K562 (cell line): ENCODE data around the gene HIPK2. TPM values are rescaled to one million over a fixed set of nuclear protein-coding genes. Genes with fewer than 3 reads are reported as not detected.
A peak's percentile ranks its signal among the peaks of the same experiment; 100 is the strongest.

Source experiments
- ADNP ChIP-seq: fragments of 200-800 bp; sonication (Bioruptor generic); IDR thresholded peaks from 2 replicates; pipeline ENCODE4 v1.6.1; 2016; ENCODE audit warnings: missing genetic modification characterization, missing compliant biosample characterization
- BRF1 ChIP-seq: IDR thresholded peaks from 3 replicates; pipeline ENCODE4 v1.6.1; 2011; ENCODE audit warnings: borderline replicate concordance, mild to moderate bottlenecking; ENCODE audit not compliant: insufficient read length; ENCODE audit errors: extremely low read depth
- ESRRA ChIP-seq: fragments of 450-650 bp; IDR thresholded peaks from 2 replicates; pipeline ENCODE4 v1.6.1; 2014; ENCODE audit warnings: low read depth, mild to moderate bottlenecking, moderate library complexity, borderline replicate concordance
- FOSL1 ChIP-seq: fragments of 200-800 bp; sonication (Bioruptor generic); conservative IDR thresholded peaks from 2 replicates; pipeline ENCODE4 v1.6.1; 2016; ENCODE audit warnings: missing genetic modification characterization, missing compliant biosample characterization
- JUNB ChIP-seq: fragments of 450-650 bp; formaldehyde crosslinking; conservative IDR thresholded peaks from 2 replicates; pipeline ENCODE4 v1.4.0; 2020; ENCODE audit warnings: mild to moderate bottlenecking
- NCOA2 ChIP-seq, 2 experiments: fragments of 450-650 bp; IDR thresholded peaks; 2 replicates each; pipeline ENCODE4 v1.6.1; 2018; ENCODE audit warnings: mild to moderate bottlenecking in 2 of 2, moderate library complexity in 1 of 2; ENCODE audit not compliant: partially characterized antibody in 2 of 2
- NRF1 ChIP-seq, 2 experiments: fragments of 450-650 bp; IDR thresholded peaks in 1 of 2; conservative IDR thresholded peaks in 1 of 2; 2 replicates each; pipeline ENCODE4 v1.6.1; 2014; ENCODE audit warnings: mild to moderate bottlenecking in 2 of 2
- PTBP1 ChIP-seq: fragments of 200-400 bp; formaldehyde crosslinking; IDR thresholded peaks from 2 replicates; pipeline ENCODE4 v1.6.1; 2017; ENCODE audit warnings: low read depth, low read length
- RBM25 ChIP-seq: fragments of 200-400 bp; formaldehyde crosslinking; IDR thresholded peaks from 2 replicates; pipeline ENCODE4 v1.6.1; 2018; ENCODE audit warnings: low read length, low read depth, moderate library complexity; ENCODE audit not compliant: severe bottlenecking
- SRSF7 ChIP-seq: fragments of 200-400 bp; formaldehyde crosslinking; optimal IDR thresholded peaks from 2 replicates; pipeline ENCODE3; 2017; ENCODE audit warnings: mild to moderate bottlenecking, low read depth, low read length
- ZBTB17 ChIP-seq: fragments of 450-650 bp; formaldehyde crosslinking; IDR thresholded peaks from 2 replicates; pipeline ENCODE4 v1.4.0; 2020; ENCODE audit warnings: mild to moderate bottlenecking
- ZNF311 ChIP-seq: fragments of 250-450 bp; sonication (Bioruptor Pico); IDR thresholded peaks from 2 replicates; pipeline ENCODE4 v1.4.0; 2020; ENCODE audit warnings: mild to moderate bottlenecking, moderate library complexity
- polyA plus RNA-seq, 8 experiments: library from polyadenylated mRNA; depleted of rRNA in 4 of 8; stranded (reverse) in 5 of 8; unstranded in 3 of 8; fragments of >200 nt; fragmentation: Nextera tagmentation in 2 of 8; fragmentation: Illumina TruSeq in 1 of 8; extraction: Ambion mirVana in 2 of 8; extraction: Trizol in 1 of 8; gene quantifications; 2 replicates each; pipeline versions ENCODE4 v1.2.1 to v1.2.3, GENCODE V29; 2011 to 2014; ENCODE audit warnings: inconsistent platforms in 1 of 8, missing spikeins in 1 of 8
- total RNA-seq, 7 experiments: library from RNA; depleted of rRNA in 6 of 7; stranded (reverse); fragments of >200 nt in 6 of 7; fragmentation: Illumina TruSeq in 2 of 7; extraction: Trizol in 2 of 7; gene quantifications; 2 replicates each; pipeline versions ENCODE4 v1.2.1 to v1.2.3, GENCODE V29; 2011 to 2021; ENCODE audit warnings: low replicate concordance in 1 of 7
- TF ChIP-seq, protein P1 (sequence below): fragments of 450-650 bp; IDR thresholded peaks from 2 replicates; pipeline ENCODE4 v1.6.1; 2014; ENCODE audit warnings: low read depth, mild to moderate bottlenecking, moderate library complexity, borderline replicate concordance
- TF ChIP-seq, protein P2 (sequence below): fragments of 200-800 bp; sonication (Bioruptor generic); IDR thresholded peaks from 2 replicates; pipeline ENCODE4 v1.6.1; 2017; ENCODE audit warnings: missing genetic modification characterization, missing compliant biosample characterization
- TF ChIP-seq, protein P3 (sequence below): fragments of 250-450 bp; sonication (Bioruptor Pico); IDR thresholded peaks from 2 replicates; pipeline ENCODE4 v1.8.0; 2022; ENCODE audit warnings: moderate library complexity, mild to moderate bottlenecking, inconsistent platforms
- TF ChIP-seq, protein P4 (sequence below): fragments of 250-450 bp; sonication (Bioruptor Pico); IDR thresholded peaks from 2 replicates; pipeline ENCODE4 v1.5.0; 2021; ENCODE audit warnings: mild to moderate bottlenecking, moderate library complexity

HIPK2 gene
- total and polyA plus RNA-seq, 9 of the 15 experiments (the other 6 are each of a cell fraction or from before 2014, with no cell fraction given) = 0.69 to 19.8 (median 5.1) TPM

DNA sequence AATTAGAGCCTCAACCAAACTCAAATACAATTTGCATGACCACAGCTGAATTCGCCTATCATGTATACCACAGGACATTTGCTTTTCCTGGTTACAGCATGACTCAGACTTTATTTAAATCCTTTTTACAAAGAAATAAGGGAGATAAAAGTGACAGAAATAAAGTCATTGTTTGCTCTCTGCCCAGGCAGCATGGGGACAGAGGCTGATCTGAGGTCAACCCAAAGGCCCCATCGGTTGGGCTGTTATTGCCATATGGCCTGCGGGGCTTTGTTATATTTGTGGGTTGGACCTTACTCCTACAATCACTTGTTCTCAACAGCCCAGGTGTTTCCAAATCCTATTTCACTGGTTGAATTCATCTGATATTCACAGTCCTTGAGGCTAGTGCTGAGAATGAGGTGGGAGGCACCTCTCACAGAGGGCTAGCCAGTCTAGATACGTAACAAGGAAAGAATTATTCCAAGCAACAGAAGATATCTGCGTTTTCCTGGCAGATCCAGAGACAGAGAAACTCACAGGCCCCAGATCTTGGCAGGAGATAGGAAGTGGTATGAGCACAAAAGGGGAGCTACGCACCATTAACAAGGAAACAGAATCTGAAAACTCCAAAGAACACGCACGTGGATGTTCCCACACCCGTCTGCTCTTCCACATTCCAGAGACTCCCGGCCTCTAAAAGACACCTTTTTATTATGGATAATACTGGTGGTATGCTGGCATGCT lies 117.3 kb downstream of the HIPK2 start (continued):
- TF ChIP-seq, protein P1, sequence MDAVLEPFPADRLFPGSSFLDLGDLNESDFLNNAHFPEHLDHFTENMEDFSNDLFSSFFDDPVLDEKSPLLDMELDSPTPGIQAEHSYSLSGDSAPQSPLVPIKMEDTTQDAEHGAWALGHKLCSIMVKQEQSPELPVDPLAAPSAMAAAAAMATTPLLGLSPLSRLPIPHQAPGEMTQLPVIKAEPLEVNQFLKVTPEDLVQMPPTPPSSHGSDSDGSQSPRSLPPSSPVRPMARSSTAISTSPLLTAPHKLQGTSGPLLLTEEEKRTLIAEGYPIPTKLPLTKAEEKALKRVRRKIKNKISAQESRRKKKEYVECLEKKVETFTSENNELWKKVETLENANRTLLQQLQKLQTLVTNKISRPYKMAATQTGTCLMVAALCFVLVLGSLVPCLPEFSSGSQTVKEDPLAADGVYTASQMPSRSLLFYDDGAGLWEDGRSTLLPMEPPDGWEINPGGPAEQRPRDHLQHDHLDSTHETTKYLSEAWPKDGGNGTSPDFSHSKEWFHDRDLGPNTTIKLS = no peak
- TF ChIP-seq NRF1 (conservative IDR thresholded peaks at IDR 0.05 in 1 of 2, IDR thresholded peaks at IDR 0.05 in 1 of 2) (no peak), NCOA2 (IDR thresholded peaks at IDR 0.05; ENCODE audit: partially characterized antibody in 2 of 2) (no peak), ESRRA (no peak), ADNP (tag) (0 out of 2 replicates have a peak, but pooled peaks have one; percentile 45), RBM25 (peak; percentile 85), ZBTB17 (CRISPR knock-in tag) (peak; percentile 48; the same call in 1 of the 2 replicates), JUNB (CRISPR knock-in tag) (no peak), SRSF7 (no peak), FOSL1 (tag) (peak; percentile 75), BRF1 (no peak), PTBP1 (no peak), ZNF311 (no peak)
- TF ChIP-seq, protein P2, sequence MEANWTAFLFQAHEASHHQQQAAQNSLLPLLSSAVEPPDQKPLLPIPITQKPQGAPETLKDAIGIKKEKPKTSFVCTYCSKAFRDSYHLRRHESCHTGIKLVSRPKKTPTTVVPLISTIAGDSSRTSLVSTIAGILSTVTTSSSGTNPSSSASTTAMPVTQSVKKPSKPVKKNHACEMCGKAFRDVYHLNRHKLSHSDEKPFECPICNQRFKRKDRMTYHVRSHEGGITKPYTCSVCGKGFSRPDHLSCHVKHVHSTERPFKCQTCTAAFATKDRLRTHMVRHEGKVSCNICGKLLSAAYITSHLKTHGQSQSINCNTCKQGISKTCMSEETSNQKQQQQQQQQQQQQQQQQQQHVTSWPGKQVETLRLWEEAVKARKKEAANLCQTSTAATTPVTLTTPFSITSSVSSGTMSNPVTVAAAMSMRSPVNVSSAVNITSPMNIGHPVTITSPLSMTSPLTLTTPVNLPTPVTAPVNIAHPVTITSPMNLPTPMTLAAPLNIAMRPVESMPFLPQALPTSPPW = no peak
- TF ChIP-seq, protein P3, sequence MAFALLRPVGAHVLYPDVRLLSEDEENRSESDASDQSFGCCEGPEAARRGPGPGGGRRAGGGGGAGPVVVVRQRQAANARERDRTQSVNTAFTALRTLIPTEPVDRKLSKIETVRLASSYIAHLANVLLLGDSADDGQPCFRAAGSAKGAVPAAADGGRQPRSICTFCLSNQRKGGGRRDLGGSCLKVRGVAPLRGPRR (CRISPR knock-in tag) = no peak
- TF ChIP-seq, protein P4, sequence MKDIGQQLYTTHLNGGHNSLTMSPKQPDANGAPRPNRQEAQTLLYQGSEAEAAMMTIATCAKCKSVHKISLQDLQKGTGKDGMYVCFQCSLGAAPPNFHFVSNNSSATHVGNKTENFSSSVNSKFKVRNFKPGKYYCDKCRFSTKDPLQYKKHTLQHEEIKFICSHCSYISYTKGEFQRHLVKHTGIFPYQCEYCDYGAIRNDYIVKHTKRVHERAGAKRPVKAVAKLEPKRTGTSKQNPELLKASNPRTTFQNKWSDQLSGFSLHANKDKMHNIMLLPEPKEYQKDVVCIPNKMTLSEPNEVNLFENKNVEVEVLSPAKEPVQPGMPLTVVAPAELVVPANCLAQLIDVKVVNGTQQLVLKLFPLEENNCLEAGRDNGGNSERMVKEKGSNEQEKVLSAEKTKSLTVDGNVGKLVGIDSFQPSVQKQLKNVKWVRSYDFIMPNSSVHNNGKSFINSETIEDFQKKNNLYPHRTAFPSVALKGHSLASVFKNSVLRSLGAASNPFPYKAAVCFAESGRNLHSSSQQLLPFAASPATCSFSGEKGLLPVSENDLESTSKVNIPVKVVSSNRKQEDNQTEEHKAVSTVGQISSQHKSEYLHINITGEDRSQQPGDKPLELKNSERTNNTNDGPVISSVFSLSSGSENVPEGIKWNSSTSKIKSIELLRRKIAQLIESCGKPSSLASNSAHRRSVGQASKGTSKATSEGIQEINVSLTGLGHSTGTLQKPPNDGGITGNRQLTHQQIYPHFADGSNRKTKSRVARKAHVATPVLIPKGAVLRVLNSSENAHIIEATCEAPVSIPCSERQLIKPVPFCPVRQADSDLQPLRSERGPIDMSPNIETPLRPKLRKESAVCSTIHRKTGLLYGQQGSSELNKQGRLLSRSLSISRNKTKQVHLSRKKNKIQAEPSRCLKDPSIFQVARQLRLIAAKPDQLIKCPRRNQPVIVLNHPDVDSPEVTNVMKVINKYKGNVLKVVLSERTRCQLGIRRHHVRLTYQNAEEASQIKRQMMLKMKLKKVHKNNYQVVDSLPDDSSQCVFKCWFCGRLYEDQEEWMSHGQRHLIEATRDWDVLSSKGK (CRISPR knock-in tag) = no peak
